ENCODE results near the gene CCL1.
"Not testable (repeated sequence)": the region's sequence is repeated elsewhere in the genome, so short reads cannot be mapped to it uniquely, and the experiment has no call there.

Gene CCL1

GRCh38 chr17:34357398-34357797, 5.6 kb downstream of the CCL1 start:
- no peak for DNase-seq

GRCh38 chr17:34356194-34356593, 6.8 kb downstream of the CCL1 start, which contains the start of gene CCL13:
TSS of gene CCL13 (plus strand) at chr17:34356480. CDS start at chr17:34356527, 47 bp downstream.
- DNase-seq = no peak

GRCh38 chr17:34354637-34355036, 8.4 kb downstream of the CCL1 start:
- no peak for DNase-seq

GRCh38 chr17:34352191-34352590, 10.8 kb downstream of the CCL1 start:
- no peak for DNase-seq

- DNase-seq = no peak
Measured at GRCh38 chr17:34351096-34351495, 11.9 kb downstream of the CCL1 start.

GRCh38 chr17:34349751-34350150, 13.3 kb downstream of the CCL1 start:
- DNase-seq = no peak

- DNase-seq = no peak
Measured at GRCh38 chr17:34347063-34347462, 16.0 kb downstream of the CCL1 start.

- DNase-seq = no peak
Measured at GRCh38 chr17:34341916-34342315, 21.1 kb downstream of the CCL1 start.

- DNase-seq = no peak
Measured at GRCh38 chr17:34339138-34339770, 23.8 kb downstream of the CCL1 start.

- no peak for DNase-seq
Measured at GRCh38 chr17:34337701-34338100, 25.3 kb downstream of the CCL1 start.

GRCh38 chr17:34327580-34327979, 35.5 kb downstream of the CCL1 start:
- not testable (repeated sequence) for DNase-seq

- DNase-seq = no peak
Measured at GRCh38 chr17:34321964-34322363, 41.1 kb downstream of the CCL1 start.

- no peak for DNase-seq
Measured at GRCh38 chr17:34319039-34319483, 44.0 kb downstream of the CCL1 start, which contains the start of gene CCL8. TSS of gene CCL8 (plus strand) at chr17:34319435. CDS start at chr17:34319502, 67 bp downstream.

GRCh38 chr17:34318474-34318873, 44.6 kb downstream of the CCL1 start:
- DNase-seq = no peak

GRCh38 chr17:34314279-34314678, 48.8 kb downstream of the CCL1 start:
- no peak for DNase-seq

GRCh38 chr17:34313164-34313563, 49.9 kb downstream of the CCL1 start:
- no peak for DNase-seq

GRCh38 chr17:34312080-34312479, 51.0 kb downstream of the CCL1 start:
- no peak for DNase-seq

GRCh38 chr17:34311291-34311690, 51.7 kb downstream of the CCL1 start:
- no peak for DNase-seq
